ELF-1 (cell line): ENCODE measurements around the gene WDFY2.

Experiments used
- DNase-seq: peaks from one replicate; pipeline ENCODE4 v3.0.0-alpha.2; 2016; ENCODE audit warnings: low read depth, low spot score

The WDFY2 gene

DNA sequence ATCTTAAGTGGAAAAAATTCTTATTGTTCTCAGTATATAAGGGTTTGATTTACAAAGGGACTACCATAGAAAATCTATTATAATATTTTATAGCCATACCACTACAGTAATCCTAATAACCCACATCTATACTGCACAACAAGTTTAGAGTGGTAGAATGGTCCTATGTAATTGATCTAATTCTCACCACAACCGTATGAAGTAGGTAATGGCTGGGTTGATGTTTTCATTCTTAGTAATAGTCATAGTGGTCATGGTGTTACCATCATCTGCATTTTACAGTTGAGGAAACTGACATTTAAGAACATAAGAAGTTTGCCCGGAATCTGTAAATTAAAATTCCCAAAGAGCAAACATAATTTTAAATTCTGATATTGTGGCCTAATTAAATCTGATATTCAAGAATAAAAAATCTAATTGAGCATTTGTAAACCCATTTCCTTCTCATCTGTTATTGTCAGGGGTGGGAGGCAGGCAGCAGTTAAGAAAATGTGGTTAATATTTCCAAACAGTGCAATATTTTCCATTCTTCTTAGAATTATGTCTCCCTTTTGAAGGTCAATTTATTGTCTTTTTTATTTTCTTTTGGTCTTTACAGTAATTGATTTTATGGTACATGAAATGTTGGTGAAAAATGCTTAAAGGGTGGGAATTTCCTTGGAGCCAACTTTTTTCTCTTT, 154.1 kb downstream of the WDFY2 start:
- DNase-seq, result no peak

DNA sequence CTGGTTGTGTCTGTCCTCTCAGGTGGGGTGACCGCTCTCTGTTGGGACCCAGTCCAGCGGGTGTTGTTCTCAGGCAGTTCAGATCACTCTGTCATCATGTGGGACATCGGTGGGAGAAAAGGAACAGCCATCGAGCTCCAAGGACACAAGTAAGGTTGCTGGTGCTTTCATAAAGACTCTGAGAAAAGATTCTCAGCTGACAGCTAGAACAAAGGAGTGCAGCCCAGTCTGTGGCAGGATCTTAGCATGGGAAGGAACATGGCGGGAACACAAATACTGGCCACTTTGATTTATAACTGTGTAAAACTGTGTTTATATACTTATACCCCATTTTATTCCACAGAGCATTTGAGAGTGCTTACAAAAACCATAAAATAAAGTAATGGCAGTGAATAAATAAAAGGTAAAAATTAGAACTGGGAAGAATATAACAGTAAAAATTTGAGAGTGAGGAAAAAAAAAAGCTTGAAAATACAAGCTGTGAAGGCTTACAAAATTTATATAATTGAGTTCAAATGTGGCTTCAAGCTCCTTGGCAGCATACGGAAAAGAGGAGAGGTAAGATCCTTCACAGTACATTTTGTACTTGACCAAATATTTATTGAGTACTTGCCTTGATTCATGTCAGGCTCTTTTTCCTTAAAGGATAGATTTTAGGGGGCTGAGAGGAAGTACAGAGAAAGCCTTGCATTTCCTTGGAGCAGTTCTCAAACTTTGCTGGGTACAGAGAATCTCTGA, 154.9 kb downstream of the WDFY2 start:
- no peak for DNase-seq

DNA sequence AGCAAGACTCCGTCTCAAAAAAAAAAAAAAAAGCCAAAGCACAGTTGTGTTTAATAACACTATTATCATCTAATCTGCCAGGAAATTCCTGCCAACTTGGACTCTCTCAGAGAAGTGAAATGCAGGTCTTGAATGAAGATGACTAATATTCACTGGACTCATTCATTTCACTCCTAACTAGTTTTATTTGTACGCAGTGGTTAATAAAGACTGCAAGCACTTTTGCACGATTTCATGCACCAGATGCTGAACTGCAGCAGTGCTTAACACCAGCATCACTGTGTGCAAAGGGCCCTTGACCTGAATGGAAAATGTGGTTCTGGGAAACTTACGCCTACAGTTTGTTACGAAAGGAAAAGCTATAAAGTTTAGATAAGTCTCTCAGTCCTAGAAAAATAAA, 156.4 kb downstream of the WDFY2 start:
- no peak for DNase-seq

DNA sequence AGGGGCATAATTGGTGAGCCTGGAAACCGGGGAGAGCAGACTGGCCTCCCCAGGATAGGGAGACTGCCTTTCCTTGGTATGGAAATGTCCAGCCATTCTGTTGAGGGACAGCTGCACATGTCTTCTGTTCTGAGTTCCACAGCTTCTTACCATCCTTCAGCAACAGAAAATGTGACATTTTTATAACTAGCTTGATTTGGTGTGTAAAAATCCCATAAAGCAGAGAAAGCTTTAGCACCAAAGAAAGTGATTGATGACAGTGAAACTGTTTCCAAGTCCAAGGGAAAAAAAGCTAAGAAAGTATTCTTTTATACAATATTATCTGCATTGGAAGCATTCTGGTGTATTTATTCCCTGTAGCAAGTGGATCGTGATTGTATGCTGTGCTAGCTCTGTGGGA, 157.8 kb downstream of the WDFY2 start:
- no peak for DNase-seq

DNA sequence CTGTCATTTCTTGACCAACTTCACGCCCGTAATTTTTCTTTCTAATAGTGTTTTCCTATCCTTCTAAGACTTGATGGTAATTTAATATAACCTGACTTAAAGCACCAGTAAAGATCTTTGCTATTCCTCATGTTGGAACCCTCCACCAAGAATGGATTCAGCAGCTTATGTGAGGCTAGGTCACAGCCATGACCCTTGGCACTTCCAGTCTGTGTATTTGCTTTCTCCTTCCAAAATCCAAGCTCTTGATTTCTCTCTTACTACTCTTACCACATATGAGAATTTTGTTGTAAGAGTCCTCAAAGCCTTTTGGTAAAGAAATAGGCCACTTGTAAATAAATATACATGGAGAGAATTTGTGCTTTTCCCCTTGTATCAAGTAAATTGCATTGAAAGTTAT, 158.3 kb downstream of the WDFY2 start:
- DNase-seq, result no peak

DNA sequence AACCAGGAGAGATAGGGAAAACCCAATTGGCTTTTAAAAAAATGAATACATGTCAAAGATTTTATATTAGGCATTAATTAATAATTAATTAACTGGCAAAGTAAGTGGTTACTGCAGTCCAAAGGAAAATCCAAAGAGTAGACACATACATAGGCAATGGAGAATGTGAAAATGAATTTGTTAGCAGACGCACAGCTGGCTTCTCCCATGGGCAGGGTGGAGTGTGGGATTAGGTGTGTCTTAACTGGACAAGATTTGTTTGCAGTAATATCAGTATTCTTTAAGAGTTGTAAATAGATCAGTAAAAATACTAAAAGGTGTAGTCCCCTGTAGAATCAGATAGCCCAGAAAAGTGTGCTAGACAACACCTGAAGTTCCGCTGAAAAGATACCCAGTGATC, 161.0 kb downstream of the WDFY2 start:
- DNase-seq, result no peak

DNA sequence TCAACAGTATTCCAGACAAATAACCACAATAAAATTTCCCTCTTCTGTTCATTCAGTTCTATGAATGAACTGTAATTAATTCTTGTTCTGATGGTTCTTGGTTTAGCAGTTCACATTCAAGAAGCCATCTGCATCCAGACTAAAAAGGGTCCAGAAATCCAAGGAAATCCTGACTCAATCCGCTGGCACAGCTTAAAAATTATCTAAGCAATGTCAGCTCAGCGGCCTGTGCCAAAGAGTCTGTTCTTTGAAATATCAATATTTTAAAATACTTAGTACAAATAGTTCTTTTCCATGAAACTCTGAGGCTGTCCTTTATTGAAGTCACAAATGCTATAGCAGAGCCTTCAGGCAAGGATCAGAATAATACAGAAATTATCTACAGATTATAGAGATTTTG, 162.5 kb downstream of the WDFY2 start:
- DNase-seq, result no peak

DNA sequence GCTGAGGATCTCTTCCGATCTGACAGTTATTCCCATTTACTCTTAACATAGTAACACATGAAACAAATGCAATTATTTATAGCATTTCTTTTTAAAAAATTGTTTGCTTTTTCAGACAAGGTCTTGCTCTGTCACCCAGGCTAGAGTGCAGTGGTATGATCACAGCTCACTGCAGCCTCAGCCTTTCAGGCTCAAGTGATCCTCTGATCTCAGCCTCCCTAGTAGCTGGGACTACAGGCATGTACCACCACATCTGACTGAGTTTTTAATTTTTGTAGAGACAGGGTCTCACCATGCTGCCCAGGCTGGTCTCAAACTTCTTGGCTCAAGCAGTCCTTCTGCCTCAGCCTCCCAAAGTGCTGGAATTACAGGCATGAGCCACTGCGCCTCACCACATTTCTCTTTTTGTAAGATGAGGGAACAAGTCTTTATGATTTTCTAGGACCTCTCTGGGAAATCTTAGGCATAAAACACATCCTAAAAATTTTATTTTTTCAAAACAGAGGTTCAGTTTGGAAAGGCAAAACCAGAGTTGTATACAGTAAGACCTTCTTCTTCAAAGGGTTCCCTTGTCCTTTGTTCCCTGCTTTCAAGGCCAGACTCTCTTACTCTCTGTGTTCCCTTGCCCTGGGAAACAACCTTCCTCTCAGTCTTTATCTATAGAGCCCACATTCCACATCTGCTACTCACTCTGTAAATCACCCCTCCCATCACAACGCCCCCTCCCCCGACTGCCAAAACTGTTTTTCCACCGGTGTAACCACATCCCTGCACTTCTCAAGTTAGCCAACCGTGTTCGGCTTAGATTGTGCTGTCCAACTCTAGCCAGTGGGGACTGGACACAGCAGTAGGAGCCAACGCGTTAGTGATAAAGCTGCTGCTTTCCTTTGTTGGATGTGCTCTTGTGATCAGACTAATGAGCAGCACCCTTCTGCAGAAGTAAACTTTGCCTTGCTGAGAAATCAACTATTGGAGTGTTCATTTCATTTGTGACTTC, 163.5 kb downstream of the WDFY2 start:
- DNase-seq, result peak; percentile 20

DNA sequence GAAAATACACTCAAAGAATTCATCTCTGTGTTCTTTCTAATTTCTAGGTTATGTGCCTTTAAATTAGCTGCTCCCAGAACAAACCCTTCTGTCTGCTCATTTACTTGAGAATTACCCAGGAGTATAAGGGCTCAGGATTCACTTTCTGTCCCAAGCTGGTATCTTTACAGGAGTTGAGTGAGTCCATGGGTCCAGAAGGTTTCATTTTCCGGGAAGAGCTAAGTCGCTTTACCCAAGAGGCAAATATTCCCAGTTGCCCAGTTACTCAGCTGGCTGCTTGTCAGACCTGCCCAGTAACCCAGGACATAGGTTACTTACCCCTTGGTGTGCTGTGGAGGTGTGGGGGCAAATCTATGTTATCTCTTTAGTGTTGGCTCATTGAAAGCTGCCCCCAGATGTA, 172.4 kb downstream of the WDFY2 start:
- DNase-seq, result no peak

DNA sequence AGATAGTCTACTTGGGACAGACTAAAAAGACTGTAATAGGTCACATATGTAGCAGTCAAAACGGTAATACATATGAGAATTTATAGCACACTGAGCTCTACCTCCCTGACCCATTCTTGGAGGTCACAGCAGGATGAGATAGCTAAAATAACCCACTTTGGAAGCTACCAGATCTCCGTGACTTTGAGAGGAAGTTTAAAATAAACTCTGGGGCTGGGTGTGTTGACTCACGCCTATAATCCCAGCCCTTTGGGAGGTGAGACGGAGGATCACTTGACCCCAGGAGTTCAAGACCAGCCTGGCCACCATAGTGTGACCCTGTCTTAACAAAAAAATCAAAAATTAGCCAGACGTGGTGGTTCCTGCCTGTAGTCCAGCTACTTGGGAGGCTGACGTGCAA, 174.4 kb downstream of the WDFY2 start:
- DNase-seq, result no peak

DNA sequence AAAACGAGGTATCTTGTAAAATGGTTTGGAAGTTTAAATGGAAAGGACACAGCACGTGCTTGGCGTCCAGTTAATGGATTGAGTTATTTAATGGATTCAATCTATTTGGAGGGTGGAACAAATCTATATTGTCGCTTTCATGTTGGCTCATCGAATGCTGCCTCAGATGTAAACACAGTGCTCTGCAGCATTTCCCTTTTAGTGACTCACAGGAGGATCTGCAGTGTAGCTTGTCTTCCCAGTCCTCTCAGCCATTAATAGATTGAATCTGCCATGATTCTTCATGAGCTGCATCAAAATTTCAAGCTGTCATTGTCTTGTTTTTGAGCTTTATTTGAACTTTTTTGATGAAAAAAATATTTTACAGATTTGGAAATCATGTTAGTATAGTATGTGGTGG, 175.0 kb downstream of the WDFY2 start:
- no peak for DNase-seq

DNA sequence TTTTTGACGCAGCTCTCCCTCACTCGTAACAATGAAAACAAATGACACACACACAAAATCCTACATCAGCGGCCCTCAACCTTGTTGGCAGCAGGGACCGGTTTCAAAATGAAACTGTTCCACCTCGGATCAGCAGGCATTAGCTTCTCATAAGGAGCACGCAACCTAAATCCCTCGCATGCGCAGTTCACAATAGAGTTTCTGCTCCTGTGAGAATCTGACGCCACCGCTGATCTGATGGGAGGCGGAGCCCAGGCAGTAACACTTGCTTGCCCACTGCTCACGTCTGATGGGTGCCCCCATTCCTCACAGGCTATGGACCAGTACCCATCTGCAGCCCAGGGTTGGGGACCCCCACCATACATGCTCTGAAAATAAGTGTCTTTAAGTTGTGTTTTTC, 176.3 kb downstream of the WDFY2 start:
- no peak for DNase-seq

DNA sequence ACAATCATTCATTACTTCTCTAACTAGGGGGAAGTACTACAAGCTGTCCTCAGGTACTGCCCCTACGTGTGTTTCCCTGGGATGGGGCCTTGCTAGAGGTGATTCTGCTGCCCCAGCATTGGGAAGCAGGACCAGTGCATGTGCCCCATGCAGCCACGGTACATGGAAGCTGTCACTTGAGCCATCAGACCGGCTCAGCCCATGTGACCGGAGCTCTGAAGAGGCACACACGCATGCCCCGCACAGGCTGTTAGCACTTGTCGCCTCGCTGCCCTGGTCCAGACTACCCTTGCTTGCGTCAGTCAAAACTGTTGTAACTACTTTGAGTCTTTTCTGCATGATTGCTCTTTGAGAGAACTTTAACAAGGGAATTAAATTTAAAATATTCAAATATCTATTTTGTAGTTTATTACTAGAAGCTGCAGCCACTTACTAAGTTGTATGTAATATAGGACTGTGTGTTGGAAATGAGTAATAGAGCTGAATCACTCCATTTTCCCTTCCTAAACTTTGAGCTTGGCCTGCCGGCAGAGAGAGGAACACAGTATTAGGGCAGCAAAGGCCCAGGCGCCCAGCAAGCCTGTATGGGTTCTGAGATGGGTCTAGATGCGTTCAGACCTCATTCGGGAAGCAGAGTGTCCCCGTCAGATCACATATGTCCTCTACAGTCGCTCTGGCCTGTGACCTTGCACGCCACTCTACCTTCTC, 177.5 kb downstream of the WDFY2 start:
- DNase-seq, result no peak

DNA sequence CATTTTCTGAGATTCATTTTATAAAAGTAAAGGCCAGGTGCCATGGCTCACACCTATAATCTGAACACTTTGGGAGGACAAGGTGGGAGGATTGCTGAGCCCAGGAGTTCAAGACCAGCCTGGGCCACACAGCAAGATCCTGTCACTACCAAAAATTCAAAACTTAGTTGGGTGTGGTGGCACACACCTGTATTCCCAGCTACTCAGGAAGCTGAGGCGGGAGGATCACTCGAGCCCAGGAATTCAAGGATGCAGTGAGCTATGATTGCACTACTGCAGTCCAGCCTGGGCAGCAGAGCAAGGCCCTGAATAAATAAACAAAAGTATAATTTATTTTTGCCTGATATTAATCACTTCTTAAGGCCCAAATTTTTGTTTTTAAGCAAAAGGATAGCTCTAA, 179.2 kb downstream of the WDFY2 start:
- DNase-seq, result no peak

DNA sequence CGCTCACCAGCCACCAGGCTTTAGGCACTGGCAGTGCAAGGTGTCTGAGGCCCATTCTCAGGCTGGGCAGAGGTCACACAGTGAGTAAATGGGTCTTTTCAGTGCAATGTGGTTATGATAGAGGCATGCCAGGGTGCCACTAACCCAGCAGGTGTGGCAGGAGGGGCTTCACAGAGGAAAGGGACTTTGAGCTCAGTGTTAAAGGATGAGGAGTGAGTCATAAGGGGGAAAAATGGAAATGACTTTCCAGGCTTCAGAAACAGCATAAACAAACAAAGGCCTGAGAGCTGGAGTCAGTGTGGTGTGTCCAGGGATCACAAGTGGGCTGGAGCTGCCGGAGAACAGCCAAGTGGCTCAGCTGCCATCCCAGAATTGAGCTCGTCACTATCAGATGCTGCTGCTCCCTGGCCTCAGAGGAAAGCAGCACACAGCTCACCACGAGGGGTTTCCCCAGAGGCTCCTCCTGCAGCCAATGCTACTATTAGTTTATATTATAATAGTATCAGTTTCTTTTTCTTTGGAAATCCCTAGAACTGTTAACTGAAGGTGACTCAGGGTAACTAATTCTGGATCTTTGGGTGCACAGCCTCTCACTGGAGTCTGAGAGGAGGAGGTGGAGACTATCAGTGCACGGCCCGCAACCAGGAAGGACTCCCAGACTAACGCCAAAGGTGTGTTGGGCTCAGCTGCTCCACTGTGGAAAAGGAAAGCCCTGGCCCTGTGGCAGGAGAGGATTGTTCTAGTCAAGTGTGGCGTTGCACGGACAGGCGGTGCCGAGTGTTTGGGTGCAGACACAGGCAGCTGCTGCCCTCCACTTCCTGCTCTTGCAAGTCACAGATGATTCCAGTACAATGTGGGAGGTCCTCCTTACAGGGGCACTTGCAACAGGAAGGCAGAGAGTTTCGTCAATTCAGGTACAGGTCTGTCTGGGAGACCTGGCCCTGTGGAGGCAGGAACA, 180.2 kb downstream of the WDFY2 start:
- no peak for DNase-seq

DNA sequence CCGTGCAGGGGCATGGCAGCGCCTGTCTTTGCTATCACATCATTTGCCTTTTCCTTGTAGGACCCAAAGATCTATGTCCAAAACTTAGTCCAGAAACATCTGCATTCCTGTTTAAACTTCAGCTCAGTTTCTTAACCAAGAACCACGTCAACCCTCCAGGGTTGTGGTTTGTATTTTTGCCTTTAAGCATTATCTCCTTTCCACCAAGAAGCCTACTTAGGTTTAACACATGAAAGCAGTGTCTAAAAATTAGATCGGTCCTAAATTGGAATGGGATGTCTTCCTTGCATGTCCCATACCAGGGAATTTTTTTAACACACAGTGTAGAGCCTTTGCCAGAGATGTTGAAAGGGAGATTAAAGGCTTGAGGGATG, 180.9 kb downstream of the WDFY2 start:
- DNase-seq, result no peak

DNA sequence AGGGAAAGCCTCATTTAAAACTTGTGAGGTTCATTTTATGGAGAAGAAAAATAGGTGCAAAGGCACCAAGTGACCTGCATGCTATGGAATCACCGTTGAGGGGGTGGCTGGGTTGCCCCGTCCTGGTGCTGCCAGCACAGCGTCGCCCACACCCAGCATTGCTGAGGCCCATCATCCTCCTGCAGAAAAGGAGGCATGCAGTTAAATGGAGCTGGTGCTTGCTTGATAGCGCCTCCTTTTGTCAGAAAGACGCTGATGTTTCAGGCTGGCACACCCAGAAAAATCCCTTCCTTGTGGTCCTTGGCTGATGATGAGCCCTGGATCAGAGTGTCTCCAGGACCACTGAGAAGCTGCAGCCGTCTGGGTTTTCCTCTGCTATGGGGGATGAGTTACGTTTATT, 182.8 kb downstream of the WDFY2 start:
- peak; percentile 37 for DNase-seq

DNA sequence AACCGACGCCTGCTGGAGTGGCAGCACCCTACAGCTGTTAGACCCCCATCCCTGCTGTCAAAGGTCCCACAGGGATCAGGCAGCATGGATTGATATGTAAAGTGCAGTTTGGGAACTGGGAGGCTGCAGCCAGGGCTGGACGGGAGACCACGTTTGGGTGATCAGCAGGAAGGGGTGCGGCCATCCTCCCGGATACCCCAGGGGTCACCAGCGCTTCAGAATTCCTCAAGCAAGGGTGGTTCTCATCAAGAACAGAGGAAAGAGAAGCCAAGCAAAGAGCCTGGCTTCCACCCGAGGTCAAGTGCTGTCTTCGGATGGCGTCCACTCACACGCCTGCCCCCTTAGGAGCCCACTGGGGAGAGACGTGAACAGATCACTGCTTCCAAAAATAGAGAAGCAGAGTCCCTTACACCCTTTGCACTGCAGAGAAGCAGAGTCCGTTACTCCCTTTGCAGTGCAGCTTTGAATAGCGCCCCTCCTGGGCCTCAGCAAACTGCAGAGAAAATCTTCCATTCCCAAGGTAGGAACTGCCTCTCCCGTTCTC, 184.2 kb downstream of the WDFY2 start:
- no peak for DNase-seq

DNA sequence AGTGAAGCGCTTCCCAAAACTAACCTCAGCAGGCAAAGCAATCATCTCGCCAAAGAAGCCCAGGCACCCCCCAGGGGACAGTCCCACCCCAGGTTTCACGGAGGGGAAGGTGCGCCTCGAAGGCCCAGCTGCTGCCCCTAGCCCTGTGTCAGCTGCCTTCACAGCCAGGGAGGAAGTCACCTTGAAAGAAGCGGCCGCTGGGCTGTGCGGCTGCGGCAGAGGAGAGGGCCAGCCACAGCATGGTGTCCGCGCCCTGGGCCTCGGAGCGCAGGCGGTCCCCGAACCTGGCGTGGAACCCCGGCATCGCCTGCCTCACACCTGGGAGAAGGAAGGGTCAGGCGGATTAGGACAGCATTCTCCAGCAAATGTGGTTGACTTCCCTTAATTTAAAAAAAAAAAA, 184.7 kb downstream of the WDFY2 start:
- DNase-seq, result no peak

DNA sequence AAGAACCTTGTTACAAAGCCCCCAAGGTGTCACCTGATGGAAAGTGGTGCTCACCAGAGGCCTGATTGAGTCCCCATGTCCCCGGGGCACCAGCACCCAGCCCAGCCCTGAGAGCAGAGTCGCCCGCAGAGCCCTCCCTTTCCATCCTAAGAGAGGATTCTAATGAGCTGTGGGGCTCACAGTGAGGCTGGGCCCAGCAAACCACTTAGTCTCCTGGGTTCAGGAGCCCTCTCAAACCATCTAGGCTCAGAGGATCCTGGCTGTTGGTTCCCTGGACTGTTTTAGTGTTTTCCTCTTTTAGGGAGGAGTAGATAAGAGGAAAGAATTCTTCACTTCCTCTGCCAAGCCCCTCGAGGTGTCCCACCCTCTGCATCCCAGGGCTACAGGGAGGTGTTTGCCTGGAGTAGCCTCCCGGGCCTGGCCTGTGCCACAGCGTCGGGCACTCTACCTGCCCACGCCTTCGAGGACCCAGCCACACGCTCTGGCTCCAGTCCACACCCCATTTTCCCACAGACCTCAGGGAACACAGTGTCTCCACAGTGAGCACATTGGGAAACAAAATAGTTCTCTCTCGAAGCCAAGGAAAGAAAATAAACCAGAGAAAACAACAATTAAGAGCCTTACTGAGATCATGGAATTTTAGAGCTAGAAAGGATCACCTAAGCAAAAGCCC, 185.3 kb downstream of the WDFY2 start:
- no peak for DNase-seq
